Lower leg skin (tissue), 3 donors: ENCODE measurements around the gene RBM6.

Source experiments
- CTCF ChIP-seq, 3 donors: fragments of 450-650 bp; IDR thresholded peaks; one replicate each; pipeline ENCODE4 v1.5.1; 2016; ENCODE audit warnings: antibody characterized with exemption in 3 of 3, mild to moderate bottlenecking in 3 of 3, moderate library complexity in 2 of 3
- POLR2A ChIP-seq, 2 donors: fragments of 450-650 bp; IDR thresholded peaks; one replicate each; pipeline ENCODE4 v1.6.1; 2016 to 2017; ENCODE audit warnings: antibody characterized with exemption in 2 of 2, mild to moderate bottlenecking in 1 of 2, moderate library complexity in 1 of 2

DNA sequence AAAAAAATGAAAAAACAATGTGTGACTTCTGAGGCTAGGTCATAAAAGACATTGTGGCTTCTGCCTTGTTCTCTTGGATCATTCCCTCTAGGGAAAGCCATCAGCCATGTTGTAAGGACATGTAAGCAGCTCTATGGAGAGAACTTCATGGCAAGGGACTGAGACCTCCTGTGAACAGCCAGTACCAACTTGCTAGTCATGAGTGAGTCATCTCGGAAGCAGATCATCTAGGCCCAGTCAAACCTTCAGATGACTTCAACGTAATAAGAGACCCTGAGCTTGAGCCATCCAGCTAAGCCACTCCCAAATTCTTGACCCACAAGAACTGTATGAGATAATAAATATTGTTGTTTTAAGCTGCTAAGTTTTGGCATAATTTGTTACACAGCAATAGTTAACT, 15.3 kb upstream of the RBM6 start:
- no peak for TF ChIP-seq CTCF (IDR thresholded peaks at IDR 0.05)
- no peak for TF ChIP-seq POLR2A (IDR thresholded peaks at IDR 0.05)
